SK-N-SH treated with all-trans-retinoic acid at 6 μM for 48 hours (cell line): ENCODE results near the gene TAPT1.

Experiments used
- ARNTL ChIP-seq: fragments of 450-650 bp; formaldehyde crosslinking; IDR thresholded peaks from 2 replicates; pipeline ENCODE4 v1.5.0; 2020; ENCODE audit warnings: low read depth, mild to moderate bottlenecking, moderate library complexity, borderline replicate concordance
- BACH2 ChIP-seq: fragments of 250-450 bp; sonication (Bioruptor Pico); IDR thresholded peaks from 2 replicates; pipeline ENCODE4 v1.9.0; 2021; ENCODE audit warnings: mild to moderate bottlenecking, borderline replicate concordance
- CSDC2 ChIP-seq: fragments of 250-450 bp; sonication (Bioruptor Pico); IDR thresholded peaks from 2 replicates; pipeline ENCODE4 v1.5.0; 2020; ENCODE audit warnings: mild to moderate bottlenecking, moderate library complexity
- OSR1 ChIP-seq: fragments of 250-450 bp; sonication (Bioruptor Pico); IDR thresholded peaks from 2 replicates; pipeline ENCODE4 v1.8.0; 2022; ENCODE audit warnings: moderate library complexity, mild to moderate bottlenecking, inconsistent platforms
- PPARA ChIP-seq: fragments of 250-450 bp; sonication (Bioruptor Pico); IDR thresholded peaks from 2 replicates; pipeline ENCODE4 v1.5.0; 2020; ENCODE audit warnings: mild to moderate bottlenecking, borderline replicate concordance
- SNAI2 ChIP-seq: fragments of 250-450 bp; sonication (Bioruptor Pico); IDR thresholded peaks from 2 replicates; pipeline ENCODE4 v1.5.0; 2020; ENCODE audit warnings: mild to moderate bottlenecking, moderate library complexity
- ZFP3 ChIP-seq: fragments of 250-450 bp; sonication (Bioruptor Pico); IDR thresholded peaks from 2 replicates; pipeline ENCODE4 v1.5.0; 2020; ENCODE audit warnings: mild to moderate bottlenecking, moderate library complexity
- ZFP30 ChIP-seq: fragments of 450-650 bp; formaldehyde crosslinking; IDR thresholded peaks from 2 replicates; pipeline ENCODE4 v1.5.0; 2022; ENCODE audit warnings: mild to moderate bottlenecking, moderate library complexity
- ZNF565 ChIP-seq: fragments of 450-650 bp; formaldehyde crosslinking; conservative IDR thresholded peaks from 2 replicates; pipeline ENCODE4 v1.5.0; 2020; ENCODE audit warnings: low read depth, mild to moderate bottlenecking, moderate library complexity
- ZNF8 ChIP-seq: fragments of 450-650 bp; formaldehyde crosslinking; IDR thresholded peaks from 2 replicates; pipeline ENCODE4 v1.5.0; 2020; ENCODE audit warnings: mild to moderate bottlenecking, moderate library complexity
- TF ChIP-seq, protein P1 (sequence below): fragments of 250-450 bp; sonication (Bioruptor Pico); IDR thresholded peaks from 2 replicates; pipeline ENCODE4 v1.8.0; 2020; ENCODE audit warnings: mild to moderate bottlenecking, moderate library complexity, borderline replicate concordance
- TF ChIP-seq, protein P2 (sequence below): fragments of 250-450 bp; sonication (Bioruptor Pico); IDR thresholded peaks from 2 replicates; pipeline ENCODE4 v1.5.0; 2020; ENCODE audit warnings: mild to moderate bottlenecking, moderate library complexity
- TF ChIP-seq, protein P3 (sequence below): fragments of 250-450 bp; sonication (Bioruptor Pico); IDR thresholded peaks from 2 replicates; pipeline ENCODE4 v1.5.1; 2020; ENCODE audit warnings: low read depth, mild to moderate bottlenecking, moderate library complexity
- TF ChIP-seq, protein P4 (sequence below): fragments of 250-450 bp; sonication (Bioruptor Pico); IDR thresholded peaks from 2 replicates; pipeline ENCODE4 v1.8.0; 2021; ENCODE audit warnings: low read depth, mild to moderate bottlenecking, moderate library complexity, borderline replicate concordance

DNA sequence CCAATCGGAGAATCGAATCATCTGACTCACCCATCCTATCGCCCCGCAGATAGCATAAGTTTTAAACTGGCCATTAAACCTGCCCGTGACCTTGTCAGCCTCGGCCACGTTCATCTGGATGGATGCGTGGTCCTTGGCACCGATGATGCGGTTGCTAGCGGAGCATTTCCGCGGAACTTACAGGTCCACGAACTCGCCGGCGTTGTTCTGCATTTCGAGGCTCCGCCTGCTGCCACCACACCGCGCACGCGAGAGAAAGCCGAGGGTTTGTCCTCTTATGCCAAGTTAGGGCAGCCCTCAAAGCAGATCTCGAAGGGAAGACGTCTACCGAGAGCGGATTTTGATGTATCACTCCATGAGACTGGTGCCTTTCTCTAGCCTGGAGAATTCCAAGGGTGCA, 30.1 kb upstream of the TAPT1 start:
- TF ChIP-seq ZFP30 (CRISPR knock-in tag) (no peak), ZNF565 (CRISPR knock-in tag) (no peak), OSR1 (CRISPR knock-in tag) (no peak), PPARA (CRISPR knock-in tag) (no peak), ZNF8 (CRISPR knock-in tag) (no peak), CSDC2 (CRISPR knock-in tag) (no peak), BACH2 (CRISPR knock-in tag) (no peak), ZFP3 (CRISPR knock-in tag) (no peak), ARNTL (CRISPR knock-in tag) (no peak), SNAI2 (CRISPR knock-in tag) (no peak)
- TF ChIP-seq, protein P1, sequence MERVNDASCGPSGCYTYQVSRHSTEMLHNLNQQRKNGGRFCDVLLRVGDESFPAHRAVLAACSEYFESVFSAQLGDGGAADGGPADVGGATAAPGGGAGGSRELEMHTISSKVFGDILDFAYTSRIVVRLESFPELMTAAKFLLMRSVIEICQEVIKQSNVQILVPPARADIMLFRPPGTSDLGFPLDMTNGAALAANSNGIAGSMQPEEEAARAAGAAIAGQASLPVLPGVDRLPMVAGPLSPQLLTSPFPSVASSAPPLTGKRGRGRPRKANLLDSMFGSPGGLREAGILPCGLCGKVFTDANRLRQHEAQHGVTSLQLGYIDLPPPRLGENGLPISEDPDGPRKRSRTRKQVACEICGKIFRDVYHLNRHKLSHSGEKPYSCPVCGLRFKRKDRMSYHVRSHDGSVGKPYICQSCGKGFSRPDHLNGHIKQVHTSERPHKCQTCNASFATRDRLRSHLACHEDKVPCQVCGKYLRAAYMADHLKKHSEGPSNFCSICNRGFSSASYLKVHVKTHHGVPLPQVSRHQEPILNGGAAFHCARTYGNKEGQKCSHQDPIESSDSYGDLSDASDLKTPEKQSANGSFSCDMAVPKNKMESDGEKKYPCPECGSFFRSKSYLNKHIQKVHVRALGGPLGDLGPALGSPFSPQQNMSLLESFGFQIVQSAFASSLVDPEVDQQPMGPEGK (CRISPR knock-in tag): no peak
- TF ChIP-seq, protein P2, sequence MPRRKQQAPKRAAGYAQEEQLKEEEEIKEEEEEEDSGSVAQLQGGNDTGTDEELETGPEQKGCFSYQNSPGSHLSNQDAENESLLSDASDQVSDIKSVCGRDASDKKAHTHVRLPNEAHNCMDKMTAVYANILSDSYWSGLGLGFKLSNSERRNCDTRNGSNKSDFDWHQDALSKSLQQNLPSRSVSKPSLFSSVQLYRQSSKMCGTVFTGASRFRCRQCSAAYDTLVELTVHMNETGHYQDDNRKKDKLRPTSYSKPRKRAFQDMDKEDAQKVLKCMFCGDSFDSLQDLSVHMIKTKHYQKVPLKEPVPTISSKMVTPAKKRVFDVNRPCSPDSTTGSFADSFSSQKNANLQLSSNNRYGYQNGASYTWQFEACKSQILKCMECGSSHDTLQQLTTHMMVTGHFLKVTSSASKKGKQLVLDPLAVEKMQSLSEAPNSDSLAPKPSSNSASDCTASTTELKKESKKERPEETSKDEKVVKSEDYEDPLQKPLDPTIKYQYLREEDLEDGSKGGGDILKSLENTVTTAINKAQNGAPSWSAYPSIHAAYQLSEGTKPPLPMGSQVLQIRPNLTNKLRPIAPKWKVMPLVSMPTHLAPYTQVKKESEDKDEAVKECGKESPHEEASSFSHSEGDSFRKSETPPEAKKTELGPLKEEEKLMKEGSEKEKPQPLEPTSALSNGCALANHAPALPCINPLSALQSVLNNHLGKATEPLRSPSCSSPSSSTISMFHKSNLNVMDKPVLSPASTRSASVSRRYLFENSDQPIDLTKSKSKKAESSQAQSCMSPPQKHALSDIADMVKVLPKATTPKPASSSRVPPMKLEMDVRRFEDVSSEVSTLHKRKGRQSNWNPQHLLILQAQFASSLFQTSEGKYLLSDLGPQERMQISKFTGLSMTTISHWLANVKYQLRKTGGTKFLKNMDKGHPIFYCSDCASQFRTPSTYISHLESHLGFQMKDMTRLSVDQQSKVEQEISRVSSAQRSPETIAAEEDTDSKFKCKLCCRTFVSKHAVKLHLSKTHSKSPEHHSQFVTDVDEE (CRISPR knock-in tag): no peak
- TF ChIP-seq, protein P3, sequence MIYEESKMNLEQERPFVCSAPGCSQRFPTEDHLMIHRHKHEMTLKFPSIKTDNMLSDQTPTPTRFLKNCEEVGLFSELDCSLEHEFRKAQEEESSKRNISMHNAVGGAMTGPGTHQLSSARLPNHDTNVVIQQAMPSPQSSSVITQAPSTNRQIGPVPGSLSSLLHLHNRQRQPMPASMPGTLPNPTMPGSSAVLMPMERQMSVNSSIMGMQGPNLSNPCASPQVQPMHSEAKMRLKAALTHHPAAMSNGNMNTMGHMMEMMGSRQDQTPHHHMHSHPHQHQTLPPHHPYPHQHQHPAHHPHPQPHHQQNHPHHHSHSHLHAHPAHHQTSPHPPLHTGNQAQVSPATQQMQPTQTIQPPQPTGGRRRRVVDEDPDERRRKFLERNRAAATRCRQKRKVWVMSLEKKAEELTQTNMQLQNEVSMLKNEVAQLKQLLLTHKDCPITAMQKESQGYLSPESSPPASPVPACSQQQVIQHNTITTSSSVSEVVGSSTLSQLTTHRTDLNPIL: no peak
- TF ChIP-seq, protein P4, sequence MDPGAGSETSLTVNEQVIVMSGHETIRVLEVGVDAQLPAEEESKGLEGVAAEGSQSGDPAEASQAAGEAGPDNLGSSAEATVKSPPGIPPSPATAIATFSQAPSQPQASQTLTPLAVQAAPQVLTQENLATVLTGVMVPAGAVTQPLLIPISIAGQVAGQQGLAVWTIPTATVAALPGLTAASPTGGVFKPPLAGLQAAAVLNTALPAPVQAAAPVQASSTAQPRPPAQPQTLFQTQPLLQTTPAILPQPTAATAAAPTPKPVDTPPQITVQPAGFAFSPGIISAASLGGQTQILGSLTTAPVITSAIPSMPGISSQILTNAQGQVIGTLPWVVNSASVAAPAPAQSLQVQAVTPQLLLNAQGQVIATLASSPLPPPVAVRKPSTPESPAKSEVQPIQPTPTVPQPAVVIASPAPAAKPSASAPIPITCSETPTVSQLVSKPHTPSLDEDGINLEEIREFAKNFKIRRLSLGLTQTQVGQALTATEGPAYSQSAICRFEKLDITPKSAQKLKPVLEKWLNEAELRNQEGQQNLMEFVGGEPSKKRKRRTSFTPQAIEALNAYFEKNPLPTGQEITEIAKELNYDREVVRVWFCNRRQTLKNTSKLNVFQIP: no peak
